MM.1S (cell line): ENCODE results near the gene SLC9A3.

Experiments
- CTCF ChIP-seq: fragments of 300-600 bp; sonication (generic); IDR thresholded peaks from 2 replicates; pipeline ENCODE4 v1.5.1; 2016; ENCODE audit warnings: antibody characterized with exemption, low read length, mixed read lengths
- EZH2 ChIP-seq: fragments of 300-600 bp; sonication (generic); optimal IDR thresholded peaks from 2 replicates; pipeline ENCODE3; 2017; ENCODE audit warnings: low read depth, mild to moderate bottlenecking, antibody characterized with exemption, low read length, mixed read lengths
- EZH2phosphoT487 ChIP-seq: fragments of 300-600 bp; sonication (generic); IDR thresholded peaks from 2 replicates; pipeline ENCODE4 v1.6.1; 2018; ENCODE audit warnings: antibody characterized with exemption, low read length

DNA sequence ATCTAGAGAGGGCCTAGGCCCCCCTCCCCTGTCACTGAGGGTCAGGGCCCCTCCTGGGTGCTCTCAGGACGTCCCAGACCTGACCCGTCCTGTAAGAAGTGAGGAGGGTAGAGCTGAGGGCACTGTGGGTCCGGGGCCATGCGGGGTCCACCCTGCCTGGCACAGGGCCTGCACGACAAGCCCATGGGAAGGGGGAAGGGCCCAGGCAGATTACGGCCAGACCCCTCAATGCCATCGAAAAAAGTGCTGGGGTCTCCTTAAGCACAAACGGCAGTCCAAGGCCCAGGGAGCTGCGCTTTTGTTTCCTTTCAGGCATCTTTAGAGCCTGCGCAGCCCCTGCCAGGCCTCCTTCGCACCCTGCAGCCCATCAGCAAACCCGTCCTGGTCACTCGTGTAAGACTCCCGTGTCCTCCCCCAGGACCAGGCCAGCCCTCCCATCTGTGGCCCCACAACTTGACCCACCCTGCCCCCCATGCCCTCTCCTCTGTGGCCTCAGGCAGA is 85.7 kb downstream of the SLC9A3 start:
- TF ChIP-seq EZH2 (no peak), CTCF (no peak), EZH2phosphoT487 (no peak)
